GM12878 (cell line): ENCODE data around the gene NUTM1. TPM values are rescaled to one million over a fixed set of nuclear protein-coding genes. Genes with fewer than 3 reads are reported as not detected.

ENCODE experiments used
- BACH1 ChIP-seq: fragments of 450-650 bp; IDR thresholded peaks from 2 replicates; pipeline ENCODE4 v1.6.1; 2017; ENCODE audit warnings: mild to moderate bottlenecking, borderline replicate concordance
- FOXM1 ChIP-seq: IDR thresholded peaks from 2 replicates; pipeline ENCODE4 v1.6.1; 2012; ENCODE audit warnings: low read depth, mild to moderate bottlenecking, inconsistent platforms, low read length, moderate library complexity
- HDAC2 ChIP-seq: fragments of 200-600 bp; sonication (generic); IDR thresholded peaks from 2 replicates; pipeline ENCODE4 v1.6.1; 2017
- IRF4 ChIP-seq: IDR thresholded peaks from 2 replicates; pipeline ENCODE4 v1.6.1; 2011; ENCODE audit warnings: low read depth, low read length
- MEF2B ChIP-seq: fragments of 450-650 bp; IDR thresholded peaks from 2 replicates; pipeline ENCODE4 v1.6.1; 2018; ENCODE audit warnings: mild to moderate bottlenecking, moderate library complexity; ENCODE audit not compliant: partially characterized antibody, poor library complexity, severe bottlenecking
- POLR2A ChIP-seq: IDR thresholded peaks from 2 replicates; pipeline ENCODE4 v1.6.1; 2011; ENCODE audit warnings: low read depth, mild to moderate bottlenecking, low read length
- TCF3 ChIP-seq: IDR thresholded peaks from 2 replicates; pipeline ENCODE4 v1.6.1; 2012; ENCODE audit warnings: low read depth, mild to moderate bottlenecking, low read length, borderline replicate concordance; ENCODE audit not compliant: insufficient read depth
- ZSCAN29 ChIP-seq: fragments of 450-650 bp; IDR thresholded peaks from 2 replicates; pipeline ENCODE4 v1.6.1; 2017; ENCODE audit warnings: mild to moderate bottlenecking, moderate library complexity
- polyA plus RNA-seq, 11 experiments: library from polyadenylated mRNA; depleted of rRNA in 4 of 11; unstranded in 6 of 11; stranded (reverse) in 5 of 11; fragments of >200 nt; fragmentation: Nextera tagmentation in 4 of 11; fragmentation: Illumina TruSeq in 1 of 11; extraction: Ambion mirVana in 4 of 11; extraction: Trizol in 1 of 11; gene quantifications; 1 replicate in 1 of 11; 2 replicates in 10 of 11; pipeline versions ENCODE4 v1.2.1 to v1.2.3, GENCODE V29; 2011 to 2016; ENCODE audit warnings: inconsistent platforms in 2 of 11, missing spikeins in 2 of 11, low read depth in 1 of 11
- total RNA-seq, 4 experiments: library from RNA; depleted of rRNA in 3 of 4; stranded (reverse); fragments of >200 nt in 3 of 4; fragmentation: Illumina TruSeq in 1 of 4; extraction: Trizol in 1 of 4; gene quantifications; 2 replicates each; pipeline versions ENCODE4 v1.2.1 to v1.2.3, GENCODE V29; 2013 to 2021
- TF ChIP-seq, protein P1 (sequence below): fragments of 450-650 bp; IDR thresholded peaks from 2 replicates; pipeline ENCODE4 v1.6.1; 2017; ENCODE audit warnings: mild to moderate bottlenecking, moderate library complexity
- TF ChIP-seq, protein P2 (sequence below): fragments of 450-650 bp; IDR thresholded peaks from 2 replicates; pipeline ENCODE4 v1.6.1; 2017; ENCODE audit warnings: antibody characterized with exemption, mild to moderate bottlenecking, moderate library complexity
- TF ChIP-seq, protein P3 (sequence below): fragments of 150-350 bp; IDR thresholded peaks from 2 replicates; pipeline ENCODE4 v1.6.1; 2016; ENCODE audit warnings: low read depth, low read length
- TF ChIP-seq, protein P4 (sequence below): IDR thresholded peaks from 2 replicates; pipeline ENCODE4 v1.6.1; 2012; ENCODE audit warnings: mild to moderate bottlenecking, low read depth, low read length
- TF ChIP-seq, protein P5 (sequence below): fragments of 450-650 bp; IDR thresholded peaks from 2 replicates; pipeline ENCODE4 v1.6.1; 2016; ENCODE audit warnings: mild to moderate bottlenecking

NUTM1 gene
- total and polyA plus RNA-seq, 10 of the 15 experiments (the other 5 are each of a cell fraction or from before 2014, with no cell fraction given): under 0.01 to 0.05 TPM; not detected in 8

DNA sequence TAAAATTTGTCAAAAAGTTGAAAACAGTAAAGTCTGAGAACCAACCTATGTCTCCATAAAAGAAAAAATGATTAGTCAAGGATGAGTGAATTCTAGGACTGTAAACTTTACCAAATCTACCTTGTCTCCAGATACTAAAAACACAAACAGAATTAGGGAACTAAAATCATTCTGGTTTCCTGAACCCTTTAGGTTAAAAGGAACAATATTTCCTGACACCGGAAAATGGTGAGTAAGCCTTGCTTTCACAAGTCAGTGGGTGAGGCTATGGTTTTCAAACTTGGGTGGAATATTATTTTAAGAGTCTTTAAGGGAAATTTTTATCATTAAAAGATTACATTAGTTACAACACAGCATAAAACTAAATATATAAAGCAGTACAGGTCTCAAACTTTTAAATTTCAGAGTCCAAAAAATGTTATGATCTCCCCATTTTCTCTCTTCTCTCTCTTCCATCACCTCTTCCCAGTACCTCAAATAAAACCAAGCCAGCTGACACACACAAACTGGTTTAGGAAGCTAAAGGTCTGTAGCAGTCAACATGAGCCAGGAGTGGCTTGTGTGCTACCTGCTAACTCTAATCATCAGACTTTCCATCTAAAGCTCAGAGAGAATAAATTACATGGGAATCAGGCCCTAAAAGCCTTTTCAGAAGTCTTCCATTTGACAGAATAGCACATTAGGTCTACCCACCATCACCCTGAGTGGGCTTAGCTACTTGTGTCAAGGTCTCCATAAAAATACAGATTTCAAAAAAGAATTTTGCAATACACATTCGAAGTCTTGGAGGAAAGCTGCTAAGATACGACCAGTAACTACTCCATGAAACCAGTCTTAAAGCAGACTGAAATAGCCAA is 7.7 kb upstream of the NUTM1 start (continued):
- TF ChIP-seq FOXM1 (peak; percentile 75; the same call in 1 of the 2 replicates), IRF4 (no peak), TCF3 (no peak), ZSCAN29 (no peak), HDAC2 (no peak), POLR2A (no peak), BACH1 (no peak), MEF2B (no peak)
- TF ChIP-seq, protein P1, sequence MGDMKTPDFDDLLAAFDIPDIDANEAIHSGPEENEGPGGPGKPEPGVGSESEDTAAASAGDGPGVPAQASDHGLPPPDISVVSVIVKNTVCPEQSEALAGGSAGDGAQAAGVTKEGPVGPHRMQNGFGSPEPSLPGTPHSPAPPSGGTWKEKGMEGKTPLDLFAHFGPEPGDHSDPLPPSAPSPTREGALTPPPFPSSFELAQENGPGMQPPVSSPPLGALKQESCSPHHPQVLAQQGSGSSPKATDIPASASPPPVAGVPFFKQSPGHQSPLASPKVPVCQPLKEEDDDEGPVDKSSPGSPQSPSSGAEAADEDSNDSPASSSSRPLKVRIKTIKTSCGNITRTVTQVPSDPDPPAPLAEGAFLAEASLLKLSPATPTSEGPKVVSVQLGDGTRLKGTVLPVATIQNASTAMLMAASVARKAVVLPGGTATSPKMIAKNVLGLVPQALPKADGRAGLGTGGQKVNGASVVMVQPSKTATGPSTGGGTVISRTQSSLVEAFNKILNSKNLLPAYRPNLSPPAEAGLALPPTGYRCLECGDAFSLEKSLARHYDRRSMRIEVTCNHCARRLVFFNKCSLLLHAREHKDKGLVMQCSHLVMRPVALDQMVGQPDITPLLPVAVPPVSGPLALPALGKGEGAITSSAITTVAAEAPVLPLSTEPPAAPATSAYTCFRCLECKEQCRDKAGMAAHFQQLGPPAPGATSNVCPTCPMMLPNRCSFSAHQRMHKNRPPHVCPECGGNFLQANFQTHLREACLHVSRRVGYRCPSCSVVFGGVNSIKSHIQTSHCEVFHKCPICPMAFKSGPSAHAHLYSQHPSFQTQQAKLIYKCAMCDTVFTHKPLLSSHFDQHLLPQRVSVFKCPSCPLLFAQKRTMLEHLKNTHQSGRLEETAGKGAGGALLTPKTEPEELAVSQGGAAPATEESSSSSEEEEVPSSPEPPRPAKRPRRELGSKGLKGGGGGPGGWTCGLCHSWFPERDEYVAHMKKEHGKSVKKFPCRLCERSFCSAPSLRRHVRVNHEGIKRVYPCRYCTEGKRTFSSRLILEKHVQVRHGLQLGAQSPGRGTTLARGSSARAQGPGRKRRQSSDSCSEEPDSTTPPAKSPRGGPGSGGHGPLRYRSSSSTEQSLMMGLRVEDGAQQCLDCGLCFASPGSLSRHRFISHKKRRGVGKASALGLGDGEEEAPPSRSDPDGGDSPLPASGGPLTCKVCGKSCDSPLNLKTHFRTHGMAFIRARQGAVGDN: no peak
- TF ChIP-seq, protein P2, sequence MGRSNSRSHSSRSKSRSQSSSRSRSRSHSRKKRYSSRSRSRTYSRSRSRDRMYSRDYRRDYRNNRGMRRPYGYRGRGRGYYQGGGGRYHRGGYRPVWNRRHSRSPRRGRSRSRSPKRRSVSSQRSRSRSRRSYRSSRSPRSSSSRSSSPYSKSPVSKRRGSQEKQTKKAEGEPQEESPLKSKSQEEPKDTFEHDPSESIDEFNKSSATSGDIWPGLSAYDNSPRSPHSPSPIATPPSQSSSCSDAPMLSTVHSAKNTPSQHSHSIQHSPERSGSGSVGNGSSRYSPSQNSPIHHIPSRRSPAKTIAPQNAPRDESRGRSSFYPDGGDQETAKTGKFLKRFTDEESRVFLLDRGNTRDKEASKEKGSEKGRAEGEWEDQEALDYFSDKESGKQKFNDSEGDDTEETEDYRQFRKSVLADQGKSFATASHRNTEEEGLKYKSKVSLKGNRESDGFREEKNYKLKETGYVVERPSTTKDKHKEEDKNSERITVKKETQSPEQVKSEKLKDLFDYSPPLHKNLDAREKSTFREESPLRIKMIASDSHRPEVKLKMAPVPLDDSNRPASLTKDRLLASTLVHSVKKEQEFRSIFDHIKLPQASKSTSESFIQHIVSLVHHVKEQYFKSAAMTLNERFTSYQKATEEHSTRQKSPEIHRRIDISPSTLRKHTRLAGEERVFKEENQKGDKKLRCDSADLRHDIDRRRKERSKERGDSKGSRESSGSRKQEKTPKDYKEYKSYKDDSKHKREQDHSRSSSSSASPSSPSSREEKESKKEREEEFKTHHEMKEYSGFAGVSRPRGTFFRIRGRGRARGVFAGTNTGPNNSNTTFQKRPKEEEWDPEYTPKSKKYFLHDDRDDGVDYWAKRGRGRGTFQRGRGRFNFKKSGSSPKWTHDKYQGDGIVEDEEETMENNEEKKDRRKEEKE: no peak
- TF ChIP-seq, protein P3, sequence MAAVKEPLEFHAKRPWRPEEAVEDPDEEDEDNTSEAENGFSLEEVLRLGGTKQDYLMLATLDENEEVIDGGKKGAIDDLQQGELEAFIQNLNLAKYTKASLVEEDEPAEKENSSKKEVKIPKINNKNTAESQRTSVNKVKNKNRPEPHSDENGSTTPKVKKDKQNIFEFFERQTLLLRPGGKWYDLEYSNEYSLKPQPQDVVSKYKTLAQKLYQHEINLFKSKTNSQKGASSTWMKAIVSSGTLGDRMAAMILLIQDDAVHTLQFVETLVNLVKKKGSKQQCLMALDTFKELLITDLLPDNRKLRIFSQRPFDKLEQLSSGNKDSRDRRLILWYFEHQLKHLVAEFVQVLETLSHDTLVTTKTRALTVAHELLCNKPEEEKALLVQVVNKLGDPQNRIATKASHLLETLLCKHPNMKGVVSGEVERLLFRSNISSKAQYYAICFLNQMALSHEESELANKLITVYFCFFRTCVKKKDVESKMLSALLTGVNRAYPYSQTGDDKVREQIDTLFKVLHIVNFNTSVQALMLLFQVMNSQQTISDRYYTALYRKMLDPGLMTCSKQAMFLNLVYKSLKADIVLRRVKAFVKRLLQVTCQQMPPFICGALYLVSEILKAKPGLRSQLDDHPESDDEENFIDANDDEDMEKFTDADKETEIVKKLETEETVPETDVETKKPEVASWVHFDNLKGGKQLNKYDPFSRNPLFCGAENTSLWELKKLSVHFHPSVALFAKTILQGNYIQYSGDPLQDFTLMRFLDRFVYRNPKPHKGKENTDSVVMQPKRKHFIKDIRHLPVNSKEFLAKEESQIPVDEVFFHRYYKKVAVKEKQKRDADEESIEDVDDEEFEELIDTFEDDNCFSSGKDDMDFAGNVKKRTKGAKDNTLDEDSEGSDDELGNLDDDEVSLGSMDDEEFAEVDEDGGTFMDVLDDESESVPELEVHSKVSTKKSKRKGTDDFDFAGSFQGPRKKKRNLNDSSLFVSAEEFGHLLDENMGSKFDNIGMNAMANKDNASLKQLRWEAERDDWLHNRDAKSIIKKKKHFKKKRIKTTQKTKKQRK: no peak
- TF ChIP-seq, protein P4, sequence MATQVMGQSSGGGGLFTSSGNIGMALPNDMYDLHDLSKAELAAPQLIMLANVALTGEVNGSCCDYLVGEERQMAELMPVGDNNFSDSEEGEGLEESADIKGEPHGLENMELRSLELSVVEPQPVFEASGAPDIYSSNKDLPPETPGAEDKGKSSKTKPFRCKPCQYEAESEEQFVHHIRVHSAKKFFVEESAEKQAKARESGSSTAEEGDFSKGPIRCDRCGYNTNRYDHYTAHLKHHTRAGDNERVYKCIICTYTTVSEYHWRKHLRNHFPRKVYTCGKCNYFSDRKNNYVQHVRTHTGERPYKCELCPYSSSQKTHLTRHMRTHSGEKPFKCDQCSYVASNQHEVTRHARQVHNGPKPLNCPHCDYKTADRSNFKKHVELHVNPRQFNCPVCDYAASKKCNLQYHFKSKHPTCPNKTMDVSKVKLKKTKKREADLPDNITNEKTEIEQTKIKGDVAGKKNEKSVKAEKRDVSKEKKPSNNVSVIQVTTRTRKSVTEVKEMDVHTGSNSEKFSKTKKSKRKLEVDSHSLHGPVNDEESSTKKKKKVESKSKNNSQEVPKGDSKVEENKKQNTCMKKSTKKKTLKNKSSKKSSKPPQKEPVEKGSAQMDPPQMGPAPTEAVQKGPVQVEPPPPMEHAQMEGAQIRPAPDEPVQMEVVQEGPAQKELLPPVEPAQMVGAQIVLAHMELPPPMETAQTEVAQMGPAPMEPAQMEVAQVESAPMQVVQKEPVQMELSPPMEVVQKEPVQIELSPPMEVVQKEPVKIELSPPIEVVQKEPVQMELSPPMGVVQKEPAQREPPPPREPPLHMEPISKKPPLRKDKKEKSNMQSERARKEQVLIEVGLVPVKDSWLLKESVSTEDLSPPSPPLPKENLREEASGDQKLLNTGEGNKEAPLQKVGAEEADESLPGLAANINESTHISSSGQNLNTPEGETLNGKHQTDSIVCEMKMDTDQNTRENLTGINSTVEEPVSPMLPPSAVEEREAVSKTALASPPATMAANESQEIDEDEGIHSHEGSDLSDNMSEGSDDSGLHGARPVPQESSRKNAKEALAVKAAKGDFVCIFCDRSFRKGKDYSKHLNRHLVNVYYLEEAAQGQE: no peak
- TF ChIP-seq, protein P5, sequence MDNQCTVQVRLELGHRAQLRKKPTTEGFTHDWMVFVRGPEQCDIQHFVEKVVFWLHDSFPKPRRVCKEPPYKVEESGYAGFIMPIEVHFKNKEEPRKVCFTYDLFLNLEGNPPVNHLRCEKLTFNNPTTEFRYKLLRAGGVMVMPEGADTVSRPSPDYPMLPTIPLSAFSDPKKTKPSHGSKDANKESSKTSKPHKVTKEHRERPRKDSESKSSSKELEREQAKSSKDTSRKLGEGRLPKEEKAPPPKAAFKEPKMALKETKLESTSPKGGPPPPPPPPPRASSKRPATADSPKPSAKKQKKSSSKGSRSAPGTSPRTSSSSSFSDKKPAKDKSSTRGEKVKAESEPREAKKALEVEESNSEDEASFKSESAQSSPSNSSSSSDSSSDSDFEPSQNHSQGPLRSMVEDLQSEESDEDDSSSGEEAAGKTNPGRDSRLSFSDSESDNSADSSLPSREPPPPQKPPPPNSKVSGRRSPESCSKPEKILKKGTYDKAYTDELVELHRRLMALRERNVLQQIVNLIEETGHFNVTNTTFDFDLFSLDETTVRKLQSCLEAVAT: no peak
